ENCODE measurements around the gene ELK4. TPM values are rescaled to one million over a fixed set of nuclear protein-coding genes. Genes with fewer than 3 reads are reported as not detected.

ELK4 gene
- total and polyA plus RNA-seq, 2 of the 13 experiments (the other 11 are each of a cell fraction or from before 2014, with no cell fraction given) = 8.3 to 13.1 TPM

- TF ChIP-seq UBTF (CRISPR knock-in tag; IDR thresholded peaks at IDR 0.05) = peak; percentile 82
- TF ChIP-seq ATF6 (CRISPR knock-in tag; conservative IDR thresholded peaks at IDR 0.05) = peak; percentile 89; the same call in 1 of the 2 replicates
- TF ChIP-seq ZMYM3 (CRISPR knock-in tag; IDR thresholded peaks at IDR 0.05) = peak; percentile 42; the same call in 1 of the 2 replicates
- peak; percentile 94; the same call in 1 of the 2 replicates for TF ChIP-seq KDM3A (CRISPR knock-in tag; IDR thresholded peaks at IDR 0.05; ENCODE audit: low read depth)
- 0 out of 2 replicates have a peak, but pooled peaks have one; percentile 3 for TF ChIP-seq ZNF816 (CRISPR knock-in tag; IDR thresholded peaks at IDR 0.05; ENCODE audit: borderline replicate concordance)
- TF ChIP-seq PHF8 (CRISPR knock-in tag; IDR thresholded peaks at IDR 0.05) = peak; percentile 81
- TF ChIP-seq NR2F1 (CRISPR knock-in tag; IDR thresholded peaks at IDR 0.05) = no peak
- no peak for TF ChIP-seq FUBP1 (CRISPR knock-in tag; IDR thresholded peaks at IDR 0.05; ENCODE audit: borderline replicate concordance)
- no peak for TF ChIP-seq STAT5B (CRISPR knock-in tag; IDR thresholded peaks at IDR 0.05)
- 0 out of 2 replicates have a peak, but pooled peaks have one; percentile 71 for TF ChIP-seq ZBTB25 (CRISPR knock-in tag; IDR thresholded peaks at IDR 0.05)
- TF ChIP-seq DR1 (CRISPR knock-in tag; IDR thresholded peaks at IDR 0.05) = peak; percentile 71; the same call in 1 of the 2 replicates
- 0 out of 2 replicates have a peak, but pooled peaks have one; percentile 25 for TF ChIP-seq ZNF138 (CRISPR knock-in tag; IDR thresholded peaks at IDR 0.05; ENCODE audit: low read depth)
- TF ChIP-seq MTA3 (CRISPR knock-in tag; IDR thresholded peaks at IDR 0.05) = no peak
- peak; percentile 22; the same call in 1 of the 2 replicates for TF ChIP-seq TFDP1 (CRISPR knock-in tag; IDR thresholded peaks at IDR 0.05; ENCODE audit: borderline replicate concordance)
Observed at GRCh38 chr1:205631768-205632668, at the start of gene ELK4 (continued).
